OCI-LY1 (cell line): ENCODE data around the gene MGST3.

Source experiments
- EZH2 ChIP-seq: fragments of 200-600 bp; sonication (generic), shearing (Covaris generic); IDR thresholded peaks from 2 replicates; pipeline ENCODE4 v1.8.0; 2017; ENCODE audit warnings: borderline replicate concordance, mixed run types, mild to moderate bottlenecking, antibody characterized with exemption, low read length, moderate library complexity, mixed read lengths
- TF ChIP-seq, protein P1 (sequence below): fragments of 200-600 bp; sonication (generic), shearing (Covaris generic); IDR thresholded peaks from 2 replicates; pipeline ENCODE4 v1.5.1; 2017; ENCODE audit warnings: mild to moderate bottlenecking, antibody characterized with exemption, low read length, moderate library complexity, mixed read lengths

GRCh38 chr1:165592945-165593823, 37.9 kb upstream of the MGST3 start:
- TF ChIP-seq, protein P1, sequence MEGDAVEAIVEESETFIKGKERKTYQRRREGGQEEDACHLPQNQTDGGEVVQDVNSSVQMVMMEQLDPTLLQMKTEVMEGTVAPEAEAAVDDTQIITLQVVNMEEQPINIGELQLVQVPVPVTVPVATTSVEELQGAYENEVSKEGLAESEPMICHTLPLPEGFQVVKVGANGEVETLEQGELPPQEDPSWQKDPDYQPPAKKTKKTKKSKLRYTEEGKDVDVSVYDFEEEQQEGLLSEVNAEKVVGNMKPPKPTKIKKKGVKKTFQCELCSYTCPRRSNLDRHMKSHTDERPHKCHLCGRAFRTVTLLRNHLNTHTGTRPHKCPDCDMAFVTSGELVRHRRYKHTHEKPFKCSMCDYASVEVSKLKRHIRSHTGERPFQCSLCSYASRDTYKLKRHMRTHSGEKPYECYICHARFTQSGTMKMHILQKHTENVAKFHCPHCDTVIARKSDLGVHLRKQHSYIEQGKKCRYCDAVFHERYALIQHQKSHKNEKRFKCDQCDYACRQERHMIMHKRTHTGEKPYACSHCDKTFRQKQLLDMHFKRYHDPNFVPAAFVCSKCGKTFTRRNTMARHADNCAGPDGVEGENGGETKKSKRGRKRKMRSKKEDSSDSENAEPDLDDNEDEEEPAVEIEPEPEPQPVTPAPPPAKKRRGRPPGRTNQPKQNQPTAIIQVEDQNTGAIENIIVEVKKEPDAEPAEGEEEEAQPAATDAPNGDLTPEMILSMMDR: peak; percentile 91
- no peak for TF ChIP-seq EZH2
